Heart left ventricle (tissue), 16 donors: ENCODE measurements around the gene ASIP. TPM values are rescaled to one million over a fixed set of nuclear protein-coding genes. Genes with fewer than 3 reads are reported as not detected.
A peak's percentile ranks its signal among the peaks of the same experiment; 100 is the strongest.

ENCODE experiments used
- ATAC-seq, 4 donors: fragments of 200-7000 bp; cut with Tn5 transposase; one replicate each; pipeline ENCODE4 v1.9.1; 2020 to 2022; ENCODE audit warnings: moderate library complexity in 4 of 4, mild to moderate bottlenecking in 3 of 4, moderate number of reproducible peaks in 1 of 4
- DNase-seq, 5 donors: peaks; one replicate each; pipeline ENCODE4 v3.0.0-alpha.2; 2020
- H3K27ac ChIP-seq, 12 donors: fragments of 200-600 bp; sonication (generic) in 4 of 12; one replicate each; pipeline versions ENCODE4 v1.5.0 to v1.8.0; 2016 to 2022; ENCODE audit warnings: mild to moderate bottlenecking in 2 of 12
- H3K27me3 ChIP-seq, 9 donors: fragments of 200-600 bp; sonication (generic) in 2 of 9; one replicate each; pipeline versions ENCODE4 v1.5.1 to v1.8.0; 2016 to 2022; ENCODE audit warnings: mild to moderate bottlenecking in 3 of 9
- H3K36me3 ChIP-seq, 9 donors: fragments of 200-600 bp; sonication (generic) in 2 of 9; one replicate each; pipeline versions ENCODE4 v1.5.0 to v1.8.0; 2018 to 2022; ENCODE audit warnings: mild to moderate bottlenecking in 2 of 9
- H3K4me1 ChIP-seq, 12 donors: fragments of 200-600 bp; sonication (generic) in 4 of 12; one replicate each; pipeline versions ENCODE4 v1.5.0 to v1.8.0; 2016 to 2022; ENCODE audit warnings: mild to moderate bottlenecking in 3 of 12
- H3K4me3 ChIP-seq, 12 donors: fragments of 200-600 bp; sonication (generic) in 4 of 12; one replicate each; pipeline versions ENCODE4 v1.5.0 to v1.8.0; 2017 to 2022; ENCODE audit warnings: mild to moderate bottlenecking in 9 of 12, moderate library complexity in 4 of 12
- H3K9me3 ChIP-seq, 12 donors: fragments of 200-600 bp; sonication (generic) in 4 of 12; one replicate each; pipeline versions ENCODE4 v1.5.0 to v1.8.0; 2016 to 2022; ENCODE audit warnings: mild to moderate bottlenecking in 1 of 12
- CTCF ChIP-seq, 12 donors: fragments of 200-600 bp; sonication (generic) in 4 of 12; IDR thresholded peaks; one replicate each; pipeline versions ENCODE4 v1.5.0 to v1.8.0; 2018 to 2022; ENCODE audit warnings: antibody characterized with exemption in 12 of 12, mild to moderate bottlenecking in 5 of 12
- POLR2A ChIP-seq, 2 donors: fragments of 450-650 bp; IDR thresholded peaks; one replicate each; pipeline ENCODE4 v1.6.1; 2017; ENCODE audit warnings: antibody characterized with exemption in 2 of 2, mild to moderate bottlenecking in 2 of 2, moderate library complexity in 2 of 2
- WGBS, 4 donors: extraction: QIAGEN DNeasy Blood & Tissue Kit in 2 of 4; methylation state at CpG; one replicate each; pipeline versions ENCODE4 v1.1.5 to v1.1.7; 2013 to 2018; 5-methylcytosine and 5-hydroxymethylcytosine counted together
- intact Hi-C, 10 donors: fragments of 100-400 bp; cut with DNase I; formaldehyde crosslinking; loops; one replicate each; pipeline versions ENCODE4 v1.11.1 to v1.14.2; 2022
- polyA plus RNA-seq, 2 donors: library from polyadenylated mRNA; stranded (reverse); fragments of 200-250 nt; gene quantifications; one replicate each; pipeline ENCODE4 v1.2.3, GENCODE V29; 2013
- total RNA-seq, 9 donors: library from RNA; depleted of rRNA in 2 of 9; stranded (reverse); fragments of >200 nt in 2 of 9; fragmentation: NEBNext Ultra II Directional in 3 of 9; extraction: Animal tissue kit (Norgen Biotek cat#: 25700) in 3 of 9; gene quantifications; one replicate each; pipeline versions ENCODE4 v1.1.0 to v1.2.4, GENCODE V29; 2016 to 2023
- donor health status: ischemic (EF 13 %, LVEDD 7.1; RV severe dilation, severe dysfunction).
- donor health status: healthy with polysubstance abuse.
- donor health status: DM: no; HTN: yes; CAD: no.
- donor health status: DM: no; HTN: no; CAD: no.
- donor health status: ischemic (EF 25% LVEDD 6.9; RV normal size, moderate dysfunction).
- donor health status: ischemic (EF 25% LVEDD 5.7; RV mildly dilated, moderate dysfunction).
- donor health status: healthy.
- donor health status: DM: yes; HTN: yes; CAD: no.
- donor health status: ischemic (EF 35%, LVEDD 5.7; RV mildly dilated, moderate dysfunction).
- donor health status: nonischemic (EF 11% LVEDD 7.7; RV severe dilation, severe dysfunction).
- donor health status: DM: yes; HTN: yes; CAD: no.
- donor health status: PGD.
- donor health status: ischemic (EF 29% LVEDD 5.4; RV normal size, mild dysfunction).
- donor health status: nonischemic (EF 23%, LVEDD 6.1; RV moderate dilation, normal function).

Gene ASIP
- total and polyA plus RNA-seq, 11 donors, result 0.75 to 117 (median 10.4) TPM

DNA sequence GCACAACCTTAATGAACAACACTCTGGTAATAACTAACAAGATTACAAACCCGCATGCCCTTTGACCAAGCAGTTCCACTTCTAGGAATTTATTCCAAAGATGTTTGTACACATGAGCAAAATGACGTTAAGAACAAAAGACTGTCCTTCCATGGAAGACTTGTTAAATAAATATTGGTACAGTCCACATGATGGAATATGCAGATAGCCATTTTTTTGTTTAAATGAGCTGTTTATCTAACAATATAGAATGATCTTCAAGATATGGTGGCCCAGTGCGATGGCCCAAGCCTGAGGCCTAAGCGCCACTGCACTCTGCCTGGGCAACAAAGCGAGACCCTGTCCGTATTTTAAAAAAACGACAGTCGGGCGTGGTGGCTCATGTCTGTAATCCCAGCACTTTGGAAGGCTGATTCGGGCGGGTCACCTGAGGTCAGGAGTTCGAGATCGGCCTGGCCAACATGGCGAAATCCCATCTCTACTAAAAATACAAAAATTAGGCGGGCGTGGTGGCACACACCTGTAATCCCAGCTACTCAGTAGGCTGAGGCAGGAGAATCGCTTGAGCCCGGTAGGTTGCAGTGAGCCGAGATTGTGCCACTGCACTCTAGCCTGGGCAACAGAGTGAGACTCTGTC is 69.4 kb downstream of the ASIP start:
- Histone ChIP-seq H3K4me3 (no peak overlapping the region), H3K27me3 (peaks cover 0 to 17% (median 0%) of the 10 kb centered on the region in 9 donors), H3K27ac (no peak overlapping the region), H3K4me1 (peaks cover 0 to 20% (median 11%) of the 10 kb centered on the region in 12 donors), H3K36me3 (no peaks in the 10 kb centered on the region), H3K9me3 (no peaks in the 10 kb centered on the region)
- DNase-seq (no peak), ATAC-seq (no peak)
- intact Hi-C loops, result loop anchor here (5.0 to 10.0 kb wide), 15 partner anchors 118 to 464 kb away; partner anchors contain the start of genes DYNLRB1 (in 2 of the 10) and TP53INP2 (in 1 of the 10)
- 86 to 91% (median 88%) methylated on average over 19 of the region's 19 CpGs for WGBS, 4 donors
- TF ChIP-seq CTCF (IDR thresholded peaks at IDR 0.05), result no peak
- no peak for TF ChIP-seq POLR2A (IDR thresholded peaks at IDR 0.05)

DNA sequence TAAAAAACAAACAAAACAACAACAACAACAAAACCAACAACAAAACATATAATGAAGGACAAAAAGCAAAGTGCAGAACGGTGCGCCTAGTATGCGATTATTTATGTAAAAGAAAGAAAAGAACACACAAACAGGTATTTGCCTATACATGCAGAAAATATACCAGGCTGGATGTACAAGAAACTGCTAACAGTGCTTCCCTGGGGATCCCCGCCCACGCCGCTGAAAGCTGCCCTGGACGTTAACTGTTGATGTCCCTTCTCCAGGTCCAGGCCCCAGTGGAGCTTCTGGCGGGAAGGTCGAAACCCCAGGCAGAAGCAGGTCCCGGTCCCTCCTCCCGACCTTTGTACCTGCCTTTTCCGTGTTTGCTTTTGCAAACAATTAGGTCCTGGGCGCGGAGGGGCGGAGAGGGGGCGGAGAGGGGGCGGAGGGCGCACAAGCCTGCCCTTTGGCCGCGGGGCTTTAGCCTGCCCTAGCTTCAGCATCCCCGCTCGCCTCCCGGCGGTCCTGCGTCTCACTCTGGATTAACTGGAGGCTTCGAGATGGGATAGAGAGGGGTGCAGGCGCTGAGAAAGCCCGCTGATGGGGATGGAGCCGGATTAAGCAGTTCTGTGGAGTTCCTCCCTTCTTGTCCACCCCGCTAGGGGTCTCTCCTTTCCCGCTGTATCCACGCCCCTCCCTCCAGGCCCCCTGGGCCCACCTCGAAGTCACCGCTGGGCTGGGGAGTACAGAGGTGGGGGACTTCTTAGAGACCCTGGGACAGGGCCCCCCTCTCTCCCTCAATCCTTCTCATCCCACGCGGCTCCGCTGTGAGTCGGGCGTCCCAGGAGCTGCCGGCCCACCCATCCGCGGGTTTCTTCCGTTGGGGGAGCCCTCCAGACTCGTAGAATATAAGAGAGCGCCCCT is 70.1 kb downstream of the ASIP start:
- TF ChIP-seq POLR2A (IDR thresholded peaks at IDR 0.05) (no peak), CTCF (IDR thresholded peaks at IDR 0.05) (peak in 2 of 12 donors; percentile 8 to 18)
- no peak overlapping the region for H3K27ac ChIP-seq
- H3K36me3 ChIP-seq, result no peaks in the 10 kb centered on the region
- ATAC-seq (peak in 3 of 4 donors; percentile 2 to 31 (median 16)), DNase-seq (peak in 1 of 5 donors; percentile 35)
- H3K4me1 ChIP-seq, result peaks cover 0 to 20% (median 11%) of the 10 kb centered on the region in 12 donors
- H3K9me3 ChIP-seq, result no peaks in the 10 kb centered on the region
- 17 to 24% (median 18%) methylated on average over 32 to 45 of the region's 45 CpGs for whole genome bisulfite sequencing, 4 donors
- intact Hi-C loops, result loop anchor here (1.0 to 10.0 kb wide), 19 partner anchors 119 to 463 kb away; partner anchors contain the start of genes DYNLRB1 (in 3 of the 10) and TP53INP2 (in 1 of the 10)
- peaks cover 0 to 17% (median 0%) of the 10 kb centered on the region in 9 donors for H3K27me3 ChIP-seq
- H3K4me3 ChIP-seq, result peak overlapping the region in 6 of 12 donors; percentile 2 to 34 (median 19)

GRCh38 chr20:34312024-34312460 is 70.8 kb downstream of the ASIP start:
- ATAC-seq (peak; percentile 13 to 23 (median 16)), DNase-seq (no peak)
- 16 to 29% (median 19%) methylated on average over 9 to 11 of the region's 11 CpGs for WGBS, 4 donors
- Histone ChIP-seq H3K27me3 (peaks cover 0 to 17% (median 0%) of the 10 kb centered on the region in 9 donors), H3K9me3 (no peaks in the 10 kb centered on the region), H3K36me3 (no peaks in the 10 kb centered on the region), H3K4me1 (peaks cover 0 to 20% (median 11%) of the 10 kb centered on the region in 12 donors), H3K4me3 (peak overlapping the region in 5 of 12 donors; percentile 23 to 45 (median 33)), H3K27ac (no peak overlapping the region)
- intact Hi-C loops, result loop anchor here (1.0 to 10.0 kb wide), 19 partner anchors 120 to 463 kb away; partner anchors contain the start of genes DYNLRB1 (in 3 of the 10) and TP53INP2 (in 1 of the 10)
- no peak for TF ChIP-seq CTCF (IDR thresholded peaks at IDR 0.05)
- TF ChIP-seq POLR2A (IDR thresholded peaks at IDR 0.05), result no peak
